Upper lobe of right lung (tissue), 1 donor: Measurements from ENCODE around the gene PKIB. TPM values are rescaled to one million over a fixed set of nuclear protein-coding genes. Genes with fewer than 3 reads are reported as not detected.

Source experiments
- ATAC-seq: fragments of 200-7000 bp; cut with Tn5 transposase; one replicate; pipeline ENCODE4 v1.9.1; 2020; ENCODE audit warnings: mild to moderate bottlenecking, moderate library complexity
- DNase-seq: peaks from one replicate; pipeline ENCODE4 v3.0.0-alpha.2; 2020
- H3K27ac ChIP-seq: fragments of 200-600 bp; one replicate; pipeline ENCODE4 v1.8.0; 2022
- H3K27me3 ChIP-seq: fragments of 200-600 bp; one replicate; pipeline ENCODE4 v1.8.0; 2022; ENCODE audit warnings: mild to moderate bottlenecking
- H3K36me3 ChIP-seq: fragments of 200-600 bp; one replicate; pipeline ENCODE4 v1.8.0; 2022
- H3K4me1 ChIP-seq: fragments of 200-600 bp; one replicate; pipeline ENCODE4 v1.8.0; 2022
- H3K4me3 ChIP-seq: fragments of 200-600 bp; one replicate; pipeline ENCODE4 v1.8.0; 2022; ENCODE audit warnings: mild to moderate bottlenecking
- H3K9me3 ChIP-seq: fragments of 200-600 bp; one replicate; pipeline ENCODE4 v1.8.0; 2022
- CTCF ChIP-seq: fragments of 200-600 bp; IDR thresholded peaks from one replicate; pipeline ENCODE4 v1.8.0; 2022; ENCODE audit warnings: antibody characterized with exemption
- intact Hi-C: fragments of 100-400 bp; cut with DNase I; formaldehyde crosslinking; loops from one replicate; pipeline ENCODE4 v1.11.0; 2022
- total RNA-seq: library from RNA; stranded (reverse); fragmentation: NEBNext Ultra II Directional; extraction: Animal tissue kit (Norgen Biotek cat#: 25700); gene quantifications from one replicate; pipeline ENCODE4 v1.2.1, GENCODE V29; 2021
- donor health status: DM: no; HTN: yes; CAD: no; lungs with severe emphysema.

The PKIB gene
- total RNA-seq, 1 donor from 2014 or later: 2.1 TPM

GRCh38 chr6:122621638-122622037 lies 11.4 kb downstream of the PKIB start:
- intact Hi-C loops: no loop called here
- no peaks in the 10 kb centered on the region for H3K36me3 ChIP-seq
- H3K27me3 ChIP-seq: no peaks in the 10 kb centered on the region
- H3K9me3 ChIP-seq: no peaks in the 10 kb centered on the region
- H3K27ac ChIP-seq: no peak overlapping the region
- H3K4me1 ChIP-seq: no peaks in the 10 kb centered on the region
- no peak for TF ChIP-seq CTCF
- no peak overlapping the region for H3K4me3 ChIP-seq
- ATAC-seq (no peak), DNase-seq (no peak)

GRCh38 chr6:122622479-122622878 lies 12.3 kb downstream of the PKIB start:
- no peak for TF ChIP-seq CTCF
- intact Hi-C loops: no loop called here
- Histone ChIP-seq H3K27ac (no peak overlapping the region), H3K4me1 (no peaks in the 10 kb centered on the region), H3K9me3 (no peaks in the 10 kb centered on the region), H3K4me3 (no peak overlapping the region), H3K36me3 (no peaks in the 10 kb centered on the region), H3K27me3 (no peaks in the 10 kb centered on the region)
- no peak for ATAC-seq
- DNase-seq: no peak

GRCh38 chr6:122623279-122623678 lies 13.1 kb downstream of the PKIB start:
- H3K27ac ChIP-seq: no peak overlapping the region
- intact Hi-C loops: no loop called here
- H3K4me3 ChIP-seq: no peak overlapping the region

GRCh38 chr6:122624853-122625252 lies 14.6 kb downstream of the PKIB start:
- H3K36me3 ChIP-seq: no peaks in the 10 kb centered on the region
- H3K27me3 ChIP-seq: no peaks in the 10 kb centered on the region
- DNase-seq (no peak), ATAC-seq (no peak)
- no peaks in the 10 kb centered on the region for H3K4me1 ChIP-seq
- H3K9me3 ChIP-seq: no peaks in the 10 kb centered on the region
- no peak for TF ChIP-seq CTCF
- intact Hi-C loops: no loop called here
- H3K4me3 ChIP-seq: no peak overlapping the region
- no peak overlapping the region for H3K27ac ChIP-seq

More at GRCh38 chr6:122623279-122623678, 13.1 kb downstream of the PKIB start:
- ATAC-seq (no peak), DNase-seq (no peak)
- H3K9me3 ChIP-seq: no peaks in the 10 kb centered on the region
- H3K4me1 ChIP-seq: no peaks in the 10 kb centered on the region
- TF ChIP-seq CTCF: no peak
- H3K36me3 ChIP-seq: no peaks in the 10 kb centered on the region
- no peaks in the 10 kb centered on the region for H3K27me3 ChIP-seq

GRCh38 chr6:122628714-122629113 lies 18.5 kb downstream of the PKIB start:
- H3K9me3 ChIP-seq: no peaks in the 10 kb centered on the region
- no peak for ATAC-seq
- no peak overlapping the region for H3K4me3 ChIP-seq
- no peak for DNase-seq
- no peaks in the 10 kb centered on the region for H3K4me1 ChIP-seq
- no peaks in the 10 kb centered on the region for H3K36me3 ChIP-seq
- TF ChIP-seq CTCF: no peak
- no peaks in the 10 kb centered on the region for H3K27me3 ChIP-seq
- intact Hi-C loops: no loop called here
- H3K27ac ChIP-seq: no peak overlapping the region

GRCh38 chr6:122631571-122632249 lies 21.5 kb downstream of the PKIB start:
- DNase-seq (no peak), ATAC-seq (no peak)
- Histone ChIP-seq H3K27ac (no peak overlapping the region), H3K27me3 (no peaks in the 10 kb centered on the region), H3K4me1 (no peaks in the 10 kb centered on the region), H3K9me3 (no peaks in the 10 kb centered on the region), H3K4me3 (no peak overlapping the region), H3K36me3 (no peaks in the 10 kb centered on the region)
- intact Hi-C loops: no loop called here
- no peak for TF ChIP-seq CTCF
